Fibroblast of the conjunctiva (primary cell): ENCODE data around the gene MON1B.
A peak's percentile ranks its signal among the peaks of the same experiment; 100 is the strongest.
"Not testable (repeated sequence)": the region's sequence is repeated elsewhere in the genome, so short reads cannot be mapped to it uniquely, and the experiment has no call there.

Source experiments
- DNase-seq: peaks from one replicate; pipeline ENCODE4 v3.0.0-alpha.2; 2010; ENCODE audit warnings: low read depth

The MON1B gene

DNA sequence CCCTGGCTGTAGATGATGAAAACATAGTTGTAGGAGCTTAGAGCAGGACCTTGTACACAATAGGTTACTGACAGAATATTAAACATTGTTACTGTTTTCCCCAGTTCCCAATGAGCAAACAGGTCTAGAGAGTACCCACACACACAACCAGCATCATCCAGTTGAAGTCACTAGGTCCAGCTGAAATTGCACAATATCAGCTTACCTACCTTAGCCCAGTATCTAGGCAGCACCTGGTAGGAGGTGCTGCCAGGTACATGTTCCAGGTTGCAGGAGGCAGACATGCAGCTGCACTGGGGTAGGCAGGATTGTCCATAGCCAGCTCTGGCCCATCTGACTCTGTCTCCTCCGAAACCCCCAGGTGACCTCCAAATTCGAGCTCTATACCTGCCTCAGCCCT is 6.8 kb downstream of the MON1B start:
- DNase-seq: no peak

DNA sequence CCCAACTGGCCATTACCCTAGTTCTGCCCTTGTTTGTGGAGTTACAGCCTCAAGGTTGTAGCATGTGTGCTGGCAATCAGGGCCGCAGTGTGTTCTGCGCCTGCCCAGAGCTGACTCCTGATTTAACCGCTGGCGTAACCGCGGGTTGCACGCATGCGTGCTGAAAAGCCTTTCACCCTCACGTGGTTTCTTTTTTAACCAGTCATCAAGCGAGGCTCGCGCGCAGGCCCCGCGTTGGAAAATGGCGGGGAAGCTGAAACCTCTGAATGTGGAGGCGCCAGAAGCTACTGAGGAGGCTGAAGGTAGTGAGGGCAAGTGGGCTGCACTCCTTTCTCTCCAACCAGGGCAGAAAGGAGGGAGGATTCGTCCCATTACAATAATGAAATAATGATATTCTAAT is 8.2 kb downstream of the MON1B start, which contains the start of gene SYCE1L:
Gene SYCE1L, plus strand, starts transcription at position 198 of the 400 bp plus-strand sequence. Its CDS starts 44 bp downstream, at position 242.
- no peak for DNase-seq

DNA sequence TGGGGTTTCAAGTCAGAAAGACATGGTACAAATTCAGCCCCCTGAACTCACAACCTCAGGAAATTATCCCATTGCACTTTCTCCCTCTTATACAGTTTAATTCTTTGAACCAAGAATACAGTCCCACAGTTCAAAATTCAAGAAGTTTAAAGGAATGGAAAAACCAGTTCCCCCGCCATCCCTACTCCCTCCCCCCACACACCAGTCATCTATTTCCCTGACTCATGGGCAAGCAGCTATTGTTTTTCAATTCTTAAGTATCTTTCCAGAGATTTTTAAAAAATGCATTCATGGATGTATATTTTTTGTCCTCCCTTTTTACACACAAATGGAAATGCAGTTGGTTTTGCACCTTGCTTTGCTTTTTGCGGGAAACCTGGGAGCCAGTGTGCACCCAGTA is 15.5 kb downstream of the MON1B start:
- no peak for DNase-seq

DNA sequence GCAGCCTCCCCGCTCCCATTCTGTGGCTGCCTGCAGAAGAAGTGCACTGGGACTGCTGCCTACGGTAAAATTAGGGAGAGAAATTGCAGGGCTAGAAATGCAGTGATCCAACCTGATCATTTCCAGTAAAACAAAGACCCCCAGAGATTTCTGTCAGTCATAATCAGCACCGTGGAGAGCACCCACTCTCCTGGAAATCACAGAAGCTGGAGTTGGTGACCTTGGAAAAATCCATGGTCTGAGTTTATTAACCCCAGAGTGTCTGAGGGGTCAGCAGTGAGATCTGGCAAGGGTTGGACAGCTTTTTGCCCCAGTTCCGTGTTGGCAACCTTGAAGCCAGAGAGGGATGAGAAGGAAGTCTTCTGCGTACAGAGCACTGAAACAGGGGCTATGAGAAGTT is 16.0 kb downstream of the MON1B start:
- no peak for DNase-seq

DNA sequence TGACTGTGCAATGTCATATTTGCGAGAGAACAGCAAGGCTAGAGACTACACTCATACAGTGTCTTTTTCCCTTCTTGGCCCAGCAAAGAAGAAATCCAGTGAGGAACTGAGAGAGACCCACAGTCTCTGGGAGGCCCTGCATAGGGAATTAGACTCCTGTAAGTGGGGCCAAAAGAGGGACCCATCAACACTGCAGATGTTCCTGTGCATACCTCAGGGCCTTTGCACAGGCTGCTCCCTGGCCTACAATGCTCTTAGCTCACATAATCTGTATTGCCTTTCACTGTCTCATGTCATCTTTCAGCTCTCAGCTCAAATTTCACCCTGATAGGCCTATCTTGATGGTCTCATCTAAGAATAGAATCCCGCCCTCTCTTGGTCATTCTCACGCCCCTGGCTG is 17.4 kb downstream of the MON1B start:
- DNase-seq: no peak

DNA sequence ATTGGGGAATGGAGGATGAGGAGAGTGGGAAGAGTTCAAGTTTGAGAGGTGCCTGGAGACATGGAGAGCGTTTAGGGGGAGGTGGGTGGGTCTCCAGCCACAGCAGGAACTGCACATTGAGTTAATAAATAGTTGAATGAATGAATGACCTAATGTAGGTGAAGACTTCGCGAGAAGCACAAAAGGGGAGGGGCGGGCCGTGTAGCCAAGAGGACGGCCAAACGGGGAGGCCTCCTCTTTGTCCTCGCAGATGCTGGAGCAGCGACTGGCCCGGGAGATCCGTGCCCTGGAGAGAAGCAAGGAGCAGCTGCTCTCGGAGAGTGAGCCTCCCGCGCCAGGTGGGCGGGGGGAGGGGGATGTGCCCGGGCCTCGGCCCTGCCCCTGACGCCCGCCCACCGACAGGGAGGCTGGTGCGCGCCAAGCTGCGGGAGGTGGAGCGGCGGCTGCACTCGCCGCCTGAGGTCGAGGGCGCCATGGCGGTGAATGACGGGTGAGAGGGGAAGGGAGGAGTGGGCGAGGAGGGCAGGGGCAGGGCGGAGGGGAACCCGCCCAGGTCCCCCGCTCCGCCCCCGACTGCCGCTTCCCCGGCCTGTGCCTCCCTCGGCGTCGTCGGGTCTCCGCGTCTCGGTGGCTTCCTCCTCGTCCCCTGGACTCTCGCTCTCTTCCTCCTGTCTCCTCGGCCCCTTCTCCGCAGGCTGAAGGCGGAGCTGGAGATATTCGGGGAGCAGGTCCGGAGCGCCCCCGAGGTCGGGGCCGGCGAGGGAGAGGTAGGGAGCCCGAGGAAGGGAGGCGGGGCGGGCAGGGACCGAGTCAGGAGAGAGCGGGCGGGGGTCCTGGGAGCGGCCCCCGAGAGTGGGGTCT is 21.1 kb downstream of the MON1B start:
- no peak for DNase-seq

DNA sequence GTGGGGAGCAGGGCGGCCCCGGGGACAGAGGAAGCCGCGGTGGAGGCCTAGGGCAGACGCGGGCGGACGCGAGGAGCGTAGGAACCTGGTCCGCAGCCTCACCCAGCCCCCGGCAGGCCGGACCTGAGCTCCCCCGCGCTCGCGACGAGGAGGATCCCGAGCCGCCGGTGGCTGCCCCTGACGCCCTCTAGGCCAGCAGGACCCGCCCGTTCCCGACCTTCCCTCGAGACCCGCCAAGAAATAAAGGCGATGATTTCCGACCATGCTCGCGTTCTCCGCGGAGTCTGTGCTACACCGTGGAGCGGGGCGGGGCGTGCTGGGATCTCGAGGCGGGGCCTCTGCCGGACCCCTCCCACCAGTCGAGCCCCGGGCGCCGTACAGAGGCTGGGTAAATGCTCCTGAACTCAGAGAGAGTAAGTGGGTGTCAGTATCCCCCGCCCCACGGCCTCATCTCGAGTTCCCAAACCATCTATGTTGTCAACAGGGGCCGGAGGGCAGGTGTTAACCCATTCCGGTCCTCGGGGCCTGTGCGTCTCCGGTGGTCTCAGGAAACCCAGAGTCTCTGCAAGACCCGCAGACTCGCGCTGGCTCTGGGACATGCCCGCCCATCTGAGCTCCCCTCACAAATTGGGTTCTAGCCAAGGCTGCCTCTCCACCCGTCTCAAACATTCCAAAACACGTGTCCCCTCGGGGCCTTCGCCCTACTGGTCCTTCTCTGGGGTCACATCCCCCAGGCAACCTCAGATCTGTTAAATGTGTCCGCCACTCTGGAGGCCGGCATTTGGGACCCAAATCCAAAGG is 22.0 kb downstream of the MON1B start:
- no peak for DNase-seq

DNA sequence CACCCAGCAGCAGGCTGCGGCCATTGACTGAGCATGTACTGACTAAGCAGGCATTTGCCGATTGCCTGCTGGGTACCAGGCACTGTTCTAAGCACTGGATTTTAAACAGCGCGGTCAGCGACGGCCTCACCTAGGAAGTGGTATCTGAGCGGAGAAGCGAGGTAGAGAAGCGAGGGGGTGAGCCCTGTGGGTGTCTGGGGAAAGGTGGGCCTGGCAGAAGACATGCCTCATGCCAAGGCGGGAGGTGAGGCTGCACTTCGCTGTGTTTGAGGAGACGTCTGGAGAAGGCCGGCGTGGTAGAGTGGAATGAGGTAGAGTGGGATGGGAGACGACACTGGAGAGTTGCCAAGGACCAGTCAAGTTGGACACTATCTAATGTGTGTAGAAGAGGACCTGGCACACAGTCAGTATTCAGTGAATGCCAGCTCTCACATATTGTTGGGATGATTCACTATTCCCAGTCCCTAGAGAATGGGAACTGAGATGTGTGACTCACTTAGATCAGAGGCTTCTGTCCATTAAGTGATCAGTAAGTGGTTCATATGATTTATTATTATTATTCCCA is 22.6 kb downstream of the MON1B start:
- DNase-seq: peak; percentile 71

DNA sequence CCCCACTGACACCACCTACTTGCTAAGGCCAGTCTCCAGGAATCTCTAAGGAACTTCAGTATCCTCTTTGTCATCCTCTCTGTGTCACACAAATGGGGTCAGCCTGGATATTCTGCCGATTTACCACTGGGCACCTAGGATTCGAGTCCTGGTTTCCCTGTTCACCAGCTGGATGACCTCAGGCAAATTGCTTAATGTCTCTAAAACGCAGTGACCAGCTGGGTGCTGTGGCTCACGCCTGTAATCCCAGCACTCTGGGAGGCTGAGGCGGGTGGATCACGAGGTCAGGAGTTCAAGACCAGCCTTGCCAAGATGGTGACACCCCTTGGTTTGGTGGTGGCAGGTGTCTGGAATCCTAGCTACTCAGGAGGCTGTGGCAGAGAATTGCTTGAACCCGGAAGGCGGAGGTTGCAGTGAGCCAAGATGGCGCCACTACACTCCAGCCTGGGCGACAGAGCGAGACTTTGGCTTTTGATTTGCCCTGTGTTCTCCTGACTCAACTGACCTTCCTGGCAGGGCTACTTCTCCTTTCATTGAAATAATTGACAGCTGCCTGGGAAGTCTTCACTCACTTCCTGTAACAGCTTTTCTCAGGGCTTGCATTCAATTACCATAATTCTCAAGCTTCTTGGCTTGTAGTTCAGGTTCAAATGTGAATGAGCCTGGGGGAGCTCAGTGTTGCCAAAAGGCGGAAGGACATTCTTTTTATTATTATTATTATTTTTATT is 23.6 kb downstream of the MON1B start:
- no peak for DNase-seq

DNA sequence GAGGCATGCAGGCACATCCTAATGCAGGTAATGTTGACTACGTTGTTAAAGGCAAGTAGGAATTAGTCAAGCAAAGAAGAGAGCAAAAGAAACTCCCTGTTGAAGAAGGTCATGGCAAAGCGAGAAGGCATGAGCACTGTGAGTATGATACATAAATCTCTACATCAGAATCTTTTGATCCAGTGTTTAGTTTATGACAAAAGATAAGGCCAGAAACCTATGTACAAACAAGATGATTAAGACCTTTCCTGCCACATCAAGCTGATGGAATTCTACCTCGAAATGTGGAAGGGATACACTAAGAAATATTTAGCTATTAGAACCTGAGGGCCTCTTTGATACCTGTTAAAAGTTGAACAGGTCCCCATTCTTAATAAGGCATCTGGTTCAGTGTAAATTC is 28.4 kb downstream of the MON1B start:
- no peak for DNase-seq

DNA sequence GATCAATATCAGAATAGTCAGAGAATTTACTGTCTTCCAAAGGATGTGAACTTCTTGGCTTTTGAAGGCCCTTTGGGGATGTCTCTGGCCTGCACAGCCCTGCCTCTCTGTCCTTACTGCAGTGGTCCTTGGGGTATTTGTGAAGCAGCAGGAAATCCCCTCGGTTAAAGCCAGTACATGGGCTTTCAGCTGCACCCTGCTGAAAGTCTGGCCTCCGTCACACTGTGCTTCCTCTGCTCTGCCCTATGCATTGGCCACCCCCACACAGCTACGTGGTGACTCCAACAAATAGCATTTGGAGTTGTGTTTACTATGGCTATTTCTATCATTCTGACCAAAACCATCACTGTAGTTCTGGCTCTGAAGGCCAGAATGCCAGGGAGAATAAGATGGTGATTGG is 29.4 kb downstream of the MON1B start:
- DNase-seq: no peak

DNA sequence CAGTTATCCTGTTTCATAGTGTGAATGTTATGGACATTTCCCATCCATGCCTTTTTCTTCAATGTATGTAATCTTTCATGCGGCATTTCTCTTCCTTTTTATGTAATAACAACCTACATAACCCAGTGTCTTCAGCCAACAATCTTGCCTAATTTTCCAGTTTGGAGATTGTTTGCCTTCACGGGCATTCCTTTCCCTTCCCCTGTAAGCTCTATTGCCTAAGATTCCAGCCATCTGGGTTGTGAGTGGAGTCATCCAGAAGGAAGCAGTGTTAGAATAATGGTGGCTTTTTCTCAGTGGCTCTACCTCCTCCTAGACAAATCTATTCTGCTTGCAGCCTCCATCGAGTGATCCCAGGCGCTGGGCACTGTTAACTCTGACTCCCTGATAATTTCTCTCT is 30.5 kb downstream of the MON1B start:
- DNase-seq: no peak

DNA sequence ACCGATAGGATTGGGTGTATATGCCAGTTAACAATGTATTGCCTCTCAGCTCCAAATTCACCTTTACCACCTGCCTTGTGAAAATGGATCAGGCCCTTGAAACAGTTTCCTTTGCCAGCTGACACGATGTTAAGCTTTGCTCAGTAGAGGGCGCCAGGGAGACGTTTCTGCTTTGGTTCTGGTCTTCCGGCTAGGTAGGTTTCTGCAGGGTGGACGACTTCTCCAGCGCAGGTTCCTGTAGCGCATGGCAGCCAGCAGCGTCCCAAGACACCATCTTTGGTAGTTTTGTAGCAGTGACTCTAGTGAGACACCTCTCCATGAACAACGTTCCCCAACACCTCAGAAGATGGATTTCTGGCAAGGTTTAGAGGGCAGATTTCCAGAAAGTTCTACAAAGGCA is 32.2 kb downstream of the MON1B start:
- DNase-seq: no peak

DNA sequence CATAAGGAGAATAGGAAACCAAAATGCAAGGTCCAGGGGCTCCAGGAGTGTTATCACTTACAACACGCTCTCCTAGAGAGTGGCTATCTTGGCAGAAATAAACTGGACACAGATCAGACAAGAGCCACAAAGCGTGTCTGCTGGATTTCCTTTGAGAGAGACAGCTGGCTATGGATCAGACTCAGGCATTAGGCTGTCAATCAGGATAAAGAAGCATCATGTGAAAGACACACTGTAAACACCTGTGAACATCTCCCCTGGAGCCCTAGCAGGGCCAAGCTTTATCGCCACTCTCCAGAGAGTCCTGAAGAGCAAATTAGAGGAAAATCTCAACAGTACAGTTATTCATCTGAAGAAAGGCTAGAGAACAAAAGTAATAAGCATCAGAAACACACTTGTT is 34.2 kb downstream of the MON1B start:
- no peak for DNase-seq

DNA sequence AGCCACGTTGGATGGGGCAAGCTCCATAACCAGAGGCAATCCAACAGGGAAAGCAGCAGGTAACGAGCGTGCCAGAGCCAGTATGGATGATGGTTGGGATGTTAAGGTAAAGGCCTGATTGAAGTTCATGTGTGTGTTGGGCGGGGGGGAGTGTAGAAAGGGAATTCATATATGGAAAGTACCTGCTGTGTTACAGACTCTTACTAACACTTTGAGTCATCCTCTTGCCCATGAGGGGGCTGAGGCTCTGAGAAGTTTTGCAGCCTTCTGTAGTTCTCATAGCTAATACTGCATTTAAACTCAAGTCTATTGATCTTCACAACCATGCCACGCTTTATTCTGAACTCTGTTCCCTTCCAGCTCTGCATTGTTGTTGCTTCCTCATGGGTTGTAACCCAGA is 36.8 kb downstream of the MON1B start:
- no peak for DNase-seq

DNA sequence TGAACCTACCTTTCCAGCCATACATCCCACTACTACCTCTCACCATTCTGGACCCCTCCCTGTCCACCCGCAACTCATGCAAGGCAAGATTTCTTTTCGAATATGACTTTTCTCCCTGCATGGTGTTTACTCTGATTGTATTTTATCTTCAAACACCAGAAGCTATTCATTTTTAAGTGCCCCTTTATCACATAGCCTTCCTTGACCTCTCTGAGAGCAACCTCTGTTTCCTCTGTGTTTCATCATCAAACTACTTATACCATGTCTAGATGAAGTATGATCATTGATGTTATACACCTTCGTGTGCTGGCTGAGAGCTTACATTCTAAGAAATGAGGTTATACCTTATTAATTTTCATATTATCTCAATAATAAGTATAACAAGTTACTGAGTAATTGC is 40.1 kb downstream of the MON1B start:
- no peak for DNase-seq

DNA sequence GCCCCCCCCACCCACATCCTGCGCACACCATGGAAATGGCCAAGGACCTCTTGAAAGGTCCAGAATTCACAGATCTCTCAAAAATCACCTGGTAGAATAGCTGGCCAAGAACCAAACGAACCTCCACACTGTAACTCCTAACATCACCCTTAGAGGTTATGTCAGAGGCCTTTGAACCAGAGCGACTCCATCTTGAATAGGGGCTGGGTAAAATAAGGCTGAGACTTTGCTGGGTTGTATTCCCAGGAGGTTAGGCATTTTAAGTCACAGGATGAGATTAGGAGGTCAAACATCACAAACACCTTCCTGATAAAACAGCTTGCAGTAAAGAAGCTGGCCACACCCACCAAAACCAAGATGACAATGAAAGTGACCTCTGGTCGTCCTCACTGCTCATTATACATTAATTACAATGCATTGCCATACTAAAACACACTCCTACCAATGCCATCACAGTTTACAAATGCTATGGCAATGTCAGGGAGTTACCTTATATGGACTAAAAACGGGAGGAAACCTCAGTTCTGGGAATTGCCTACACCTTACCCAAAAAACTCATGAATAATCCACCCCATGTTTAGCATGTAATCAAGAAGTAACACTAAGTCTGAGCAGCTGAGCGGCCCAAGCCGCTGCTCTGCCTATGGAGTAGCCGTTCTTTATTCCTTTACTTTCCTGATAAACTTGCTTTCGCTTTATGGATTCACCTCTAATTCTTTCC is 43.0 kb downstream of the MON1B start:
- no peak for DNase-seq

DNA sequence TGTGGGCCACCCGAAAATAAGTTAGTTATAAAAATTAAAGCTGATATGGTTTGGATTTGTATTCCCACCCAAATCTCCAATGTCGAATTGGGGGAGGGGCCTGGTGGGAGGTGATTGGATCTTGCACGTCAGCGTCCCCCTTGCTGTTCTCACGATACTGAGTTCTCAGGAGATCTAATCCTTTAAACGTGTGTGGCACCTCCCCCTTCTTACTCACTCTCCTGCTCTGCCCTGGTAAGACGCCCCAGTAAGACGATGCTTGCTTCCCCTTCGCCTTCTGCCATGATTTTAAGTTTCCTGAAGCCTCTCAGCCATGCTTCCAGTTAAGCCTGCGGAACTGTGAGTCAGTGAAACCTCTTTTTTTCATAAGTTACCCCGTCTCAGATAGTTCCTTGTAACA is 43.6 kb downstream of the MON1B start:
- DNase-seq: no peak

DNA sequence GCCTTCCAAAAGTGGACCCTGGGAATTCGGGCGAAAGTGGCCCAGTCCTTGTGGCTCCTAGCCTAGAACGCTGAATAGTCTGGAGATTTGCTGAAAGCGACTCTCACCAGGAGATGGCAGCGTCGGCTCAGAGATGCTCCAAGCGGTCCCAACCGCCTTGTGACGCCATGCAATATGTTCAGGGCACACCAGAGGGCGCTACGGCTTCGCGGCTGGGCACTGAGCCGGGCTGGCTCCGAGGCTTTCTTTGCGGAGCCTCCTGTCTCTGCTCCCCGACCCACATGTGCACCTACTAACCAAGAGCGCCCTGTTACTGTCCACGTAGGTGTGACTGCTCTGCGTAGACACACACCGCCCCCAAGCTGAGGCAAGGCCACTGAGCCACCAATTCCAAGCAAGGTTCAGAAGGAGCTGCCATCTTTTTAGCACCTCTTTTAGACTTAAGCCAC is 45.1 kb downstream of the MON1B start:
- DNase-seq: peak; percentile 67

DNA sequence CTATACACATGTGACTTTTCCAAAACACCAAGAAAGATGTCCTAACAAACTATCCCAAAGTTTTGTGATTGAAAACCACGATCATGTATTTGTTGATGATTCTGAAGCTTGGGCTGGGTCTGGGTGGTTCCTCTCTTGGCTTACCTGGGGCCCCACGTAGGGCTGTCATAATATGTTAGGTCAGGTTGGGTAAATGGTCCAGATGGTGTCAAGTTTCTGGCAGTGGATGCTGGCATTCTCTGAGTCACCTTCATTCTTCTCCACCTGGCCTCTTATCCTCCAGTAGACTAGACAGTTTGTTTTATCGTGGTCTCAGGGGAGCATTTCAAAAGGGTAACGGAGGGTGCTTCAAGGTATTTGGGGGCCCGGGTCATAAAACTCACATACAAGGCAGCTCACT is 47.6 kb downstream of the MON1B start:
- DNase-seq: no peak

DNA sequence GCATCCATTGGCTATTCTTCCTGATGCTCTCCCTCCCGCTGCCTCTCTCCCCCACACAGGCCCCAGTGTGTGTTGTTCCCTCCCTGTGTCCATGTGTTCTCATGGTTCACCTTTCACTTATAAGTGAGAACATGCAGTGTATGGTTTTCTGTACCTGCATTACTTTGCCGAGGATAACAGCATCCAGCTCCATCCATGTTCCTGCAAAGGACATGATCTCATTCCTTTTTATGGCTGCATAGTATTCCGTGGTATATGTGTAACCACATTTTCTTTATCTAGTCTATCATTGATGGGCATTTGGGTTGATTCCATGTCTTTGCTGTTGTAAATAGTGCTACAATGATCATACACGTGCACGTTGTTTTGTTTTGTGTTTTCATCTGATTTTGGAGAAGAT is 51.5 kb downstream of the MON1B start:
- not testable (repeated sequence) for DNase-seq

DNA sequence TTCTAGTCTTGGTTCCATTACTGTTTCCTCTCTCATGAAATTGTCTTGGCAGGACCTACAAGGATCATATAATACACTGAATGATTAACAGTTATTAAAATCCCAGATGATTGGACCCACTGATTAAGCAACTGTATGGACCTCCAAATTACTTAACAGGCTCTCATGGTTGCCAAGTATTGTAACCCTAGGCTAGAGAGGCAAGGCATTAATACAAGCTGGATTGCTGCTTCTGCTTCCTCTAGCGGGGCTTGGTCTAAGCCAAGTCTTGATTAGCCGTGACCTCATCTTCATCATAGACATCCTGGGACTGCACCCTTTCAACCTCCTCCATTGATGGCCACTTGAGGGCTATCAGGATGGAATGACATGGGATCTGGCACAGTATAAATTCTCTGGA is 55.2 kb downstream of the MON1B start:
- no peak for DNase-seq
